HepG2 (cell line): ENCODE data around the gene CYB5R3. TPM values are rescaled to one million over a fixed set of nuclear protein-coding genes. Genes with fewer than 3 reads are reported as not detected.

Experiments
- ATAC-seq: fragments of 200-7000 bp; cut with Tn5 transposase; 3 replicates; pipeline ENCODE4 v1.9.1; 2020; ENCODE audit warnings: mild to moderate bottlenecking, moderate library complexity
- BruUV-seq: library from RNA; stranded (reverse); fragments of 400-500 nt; replicated peaks from 2 replicates; lab custom pipeline; 2021; lab: Mats Ljungman, UMichigan
- CTCF ChIA-PET: fragments of 300-600 bp; formaldehyde crosslinking; extraction: SDS; loops from one replicate; lab custom pipeline; 2021; ENCODE audit warnings: low total read pairs, inconsistent platforms, low intra/inter-chr PET ratio; lab: Yijun Ruan, JAX
- POLR2A ChIA-PET: fragments of 350-600 bp; sonication (Branson Sonifier 250); formaldehyde crosslinking; loops from one replicate; lab custom pipeline; 2020; ENCODE audit warnings: antibody characterized with exemption, inconsistent platforms; lab: Yijun Ruan, JAX
- DNase-seq: peaks from one replicate; pipeline ENCODE4 v3.0.0-alpha.2; 2015; ENCODE audit warnings: low spot score
- FAIRE-seq: peaks from 3 replicates; lab custom pipeline; 2011; peaks lifted over from hg19 to GRCh38; lab: Jason Lieb, UNC
- H2AFZ ChIP-seq: one replicate; pipeline ENCODE4 v1.6.1; 2011; ENCODE audit warnings: low read length, inconsistent platforms
- H3K27ac ChIP-seq: fragments of 300-600 bp; 3 replicates; pipeline ENCODE4 v1.8.0; 2011; ENCODE audit warnings: mixed run types, mild to moderate bottlenecking, mixed read lengths, low read length, inconsistent platforms; ENCODE audit not compliant: insufficient read depth; ENCODE audit errors: extremely low read length
- H3K27me3 ChIP-seq, 2 experiments: fragments of 200-600 bp in 1 of 2; 2 replicates in 1 of 2; 3 replicates in 1 of 2; pipeline versions ENCODE4 v1.6.0 to v1.8.0; 2011; ENCODE audit warnings: low read length in 2 of 2, mild to moderate bottlenecking in 2 of 2, moderate library complexity in 2 of 2, inconsistent platforms in 1 of 2; ENCODE audit not compliant: insufficient read depth in 2 of 2, control insufficient read depth in 1 of 2
- H3K36me3 ChIP-seq, 2 experiments: fragments of 200-600 bp in 1 of 2; replicated peaks in 1 of 2; 2 replicates in 1 of 2; 3 replicates in 1 of 2; pipeline versions ENCODE4 v1.5.1 to v1.8.0; 2011; ENCODE audit warnings: low read length in 2 of 2, inconsistent platforms in 1 of 2; ENCODE audit not compliant: insufficient read depth in 2 of 2, control insufficient read depth in 1 of 2
- H3K4me1 ChIP-seq: 2 replicates; pipeline ENCODE4 v1.5.1; 2012; ENCODE audit warnings: low read length, inconsistent platforms; ENCODE audit not compliant: insufficient read depth
- H3K4me2 ChIP-seq: 2 replicates; pipeline ENCODE4 v1.6.0; 2011; ENCODE audit warnings: low read depth, low read length, inconsistent platforms
- H3K4me3 ChIP-seq, 3 experiments: fragments of 200-600 bp in 1 of 3; sonication (generic), shearing (Covaris generic) in 1 of 3; replicated peaks in 1 of 3; 2 replicates each; pipeline ENCODE4 v1.5.1; 2011 to 2016; ENCODE audit warnings: low read length in 3 of 3, inconsistent platforms in 2 of 3, low read depth in 2 of 3, mild to moderate bottlenecking in 2 of 3, control low read depth in 1 of 3, mixed read lengths in 1 of 3; ENCODE audit not compliant: insufficient read depth in 1 of 3
- H3K79me2 ChIP-seq: one replicate; pipeline ENCODE4 v1.6.1; 2011; ENCODE audit warnings: low read length, inconsistent platforms; ENCODE audit not compliant: insufficient read depth
- H3K9ac ChIP-seq: 2 replicates; pipeline ENCODE4 v1.6.0; 2011; ENCODE audit warnings: mild to moderate bottlenecking, low read depth, low read length, inconsistent platforms; ENCODE audit not compliant: insufficient read depth
- H3K9me3 ChIP-seq: 2 replicates; pipeline ENCODE4 v1.5.1; 2012; ENCODE audit warnings: mild to moderate bottlenecking, low read length
- H4K20me1 ChIP-seq: 2 replicates; pipeline ENCODE4 v1.6.0; 2011; ENCODE audit warnings: inconsistent platforms, mild to moderate bottlenecking, low read length, moderate library complexity; ENCODE audit not compliant: insufficient read depth
- CENPX ChIP-seq: sonication (generic); formaldehyde crosslinking; IDR thresholded peaks from 2 replicates; pipeline ENCODE4 v1.9.0; 2021; ENCODE audit warnings: mild to moderate bottlenecking, missing genetic modification reagents, moderate library complexity
- DR1 ChIP-seq: sonication (generic); formaldehyde crosslinking; IDR thresholded peaks from 2 replicates; pipeline ENCODE4 v1.8.0; 2021; ENCODE audit warnings: mild to moderate bottlenecking, missing genetic modification reagents, inconsistent platforms
- FOSL2 ChIP-seq: sonication (generic); formaldehyde crosslinking; IDR thresholded peaks from 2 replicates; pipeline ENCODE4 v1.4.0; 2020; ENCODE audit warnings: missing genetic modification reagents
- HOXA9 ChIP-seq: sonication (generic); formaldehyde crosslinking; IDR thresholded peaks from 2 replicates; pipeline ENCODE4 v1.8.1; 2022; ENCODE audit warnings: missing genetic modification reagents, mild to moderate bottlenecking, moderate library complexity, borderline replicate concordance
- IRX3 ChIP-seq: sonication (generic); formaldehyde crosslinking; IDR thresholded peaks from 2 replicates; pipeline ENCODE4 v1.8.1; 2023; ENCODE audit warnings: mild to moderate bottlenecking, low read depth, missing genetic modification reagents, borderline replicate concordance
- KMT2B ChIP-seq: IDR thresholded peaks from 2 replicates; pipeline ENCODE4 v1.6.1; 2016; ENCODE audit warnings: missing genetic modification reagents, missing compliant biosample characterization
- PRMT3 ChIP-seq: sonication (generic); formaldehyde crosslinking; IDR thresholded peaks from 2 replicates; pipeline ENCODE4 v1.8.1; 2022; ENCODE audit warnings: low read depth, mild to moderate bottlenecking, moderate library complexity, missing genetic modification reagents, borderline replicate concordance
- SIN3A ChIP-seq: IDR thresholded peaks from 2 replicates; pipeline ENCODE4 v1.6.1; 2011; ENCODE audit warnings: low read depth, mild to moderate bottlenecking, control low read depth, low read length, borderline replicate concordance
- ZNF136 ChIP-seq: sonication (generic); formaldehyde crosslinking; IDR thresholded peaks from 2 replicates; pipeline ENCODE4 v1.8.1; 2022; ENCODE audit warnings: low read depth, mild to moderate bottlenecking, moderate library complexity, missing genetic modification reagents
- ZNF232 ChIP-seq: sonication (generic); formaldehyde crosslinking; IDR thresholded peaks from 2 replicates; pipeline ENCODE4 v1.4.0; 2020; ENCODE audit warnings: missing genetic modification reagents, borderline replicate concordance
- ZNF484 ChIP-seq: sonication (generic); formaldehyde crosslinking; IDR thresholded peaks from 2 replicates; pipeline ENCODE4 v1.5.1; 2020; ENCODE audit warnings: mild to moderate bottlenecking, low read depth, missing genetic modification reagents, borderline replicate concordance
- ZNF678 ChIP-seq: sonication (generic); formaldehyde crosslinking; IDR thresholded peaks from 2 replicates; pipeline ENCODE4 v1.4.0; 2020; ENCODE audit warnings: mild to moderate bottlenecking, missing genetic modification reagents
- WGBS: methylation state at CpG from one replicate; pipeline ENCODE4 v1.1.6; 2017; ENCODE audit warnings: low lambda C conversion rate; 5-methylcytosine and 5-hydroxymethylcytosine counted together
- in situ Hi-C: cut with HindIII; loops from 2 replicates; pipeline ENCODE4 v1.10.0; 2017; ENCODE audit warnings: low pct_unique_long_range_greater_than_20kb; ENCODE audit not compliant: extremely low pct_ligation_motif_present
- intact Hi-C: fragments of 100-400 bp; cut with micrococcal nuclease; formaldehyde crosslinking; loops from one replicate; pipeline ENCODE4 v1.10.0; 2022; ENCODE audit not compliant: unreplicated experiment
- polyA plus RNA-seq, 8 experiments: library from polyadenylated mRNA; depleted of rRNA in 3 of 8; stranded (reverse) in 7 of 8; unstranded in 1 of 8; fragments of >200 nt; fragmentation: Illumina TruSeq in 4 of 8; extraction: Trizol in 4 of 8; gene quantifications; 2 replicates each; pipeline versions ENCODE4 v1.2.1 to v1.2.3, GENCODE V29; 2011 to 2016; ENCODE audit warnings: low read depth in 4 of 8, missing spikeins in 1 of 8, mixed read lengths in 1 of 8; ENCODE audit not compliant: insufficient read depth in 1 of 8
- total RNA-seq, 5 experiments: library from RNA; depleted of rRNA; stranded (reverse); fragments of >200 nt; fragmentation: Illumina TruSeq; extraction: Trizol; gene quantifications; 2 replicates each; pipeline ENCODE4 v1.2.3, GENCODE V29; 2016; ENCODE audit warnings: low read depth in 1 of 5
- TF ChIP-seq, protein P1 (sequence below): sonication (generic); formaldehyde crosslinking; conservative IDR thresholded peaks from 2 replicates; pipeline ENCODE4 v1.5.0; 2020; ENCODE audit warnings: missing genetic modification reagents
- TF ChIP-seq, protein P2 (sequence below): sonication (generic); formaldehyde crosslinking; IDR thresholded peaks from 2 replicates; pipeline ENCODE4 v1.4.0; 2020; ENCODE audit warnings: missing genetic modification reagents
- TF ChIP-seq, protein P3 (sequence below): sonication (generic); formaldehyde crosslinking; IDR thresholded peaks from 2 replicates; pipeline ENCODE4 v1.8.0; 2022; ENCODE audit warnings: mild to moderate bottlenecking, missing genetic modification reagents

The CYB5R3 gene
- total and polyA plus RNA-seq, 2 of the 13 experiments (the other 11 are each of a cell fraction or from before 2014, with no cell fraction given) = 32.4 to 305 TPM

DNA sequence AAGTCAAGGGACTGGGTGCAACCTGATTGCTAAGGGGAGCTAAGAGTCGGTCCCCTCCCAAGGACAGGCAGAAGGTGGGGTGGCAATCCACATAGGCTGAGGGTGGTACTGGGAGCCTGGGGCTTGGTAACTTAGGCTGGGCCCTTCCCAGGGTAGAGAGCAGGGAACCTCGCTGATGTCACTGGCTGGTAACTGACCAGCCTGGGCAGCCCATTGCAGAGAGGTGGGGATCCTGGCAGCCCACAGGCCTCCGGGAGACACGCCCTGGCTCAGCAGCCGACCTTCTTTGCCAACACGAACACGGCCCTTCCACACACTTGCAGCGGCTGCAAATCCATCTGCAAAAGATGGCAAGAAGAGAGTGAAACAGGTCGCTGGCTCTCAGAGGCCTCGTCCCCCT, 46.1 kb upstream of the CYB5R3 start:
- Histone ChIP-seq H3K79me2 (no peaks in the 10 kb centered on the region), H3K4me1 (peaks cover 24% of the 10 kb centered on the region), H3K4me3 (no peak overlapping the region), H3K9me3 (no peaks in the 10 kb centered on the region), H3K36me3 (no peaks in the 10 kb centered on the region), H3K27me3 (peaks cover 0 to 4% of the 10 kb centered on the region in 2 experiments; a peak in 3 of 5 replicates), H3K9ac (no peak overlapping the region), H3K4me2 (no peak overlapping the region), H2AFZ (no peak overlapping the region), H4K20me1 (no peaks in the 10 kb centered on the region), H3K27ac (no peak overlapping the region)
- intact Hi-C loops (no loop called here), in situ Hi-C loops (no loop called here)
- no peak for ATAC-seq
- WGBS = 69% methylated on average over 3 of the region's 10 CpGs
- no peak for DNase-seq
- ChIA-PET POLR2A (no interaction called here), CTCF (no interaction called here)
- no peak for FAIRE-seq
- no TSS peak for BruUV-seq
- TF ChIP-seq ZNF484 = no peak
- no peak for TF ChIP-seq IRX3 (CRISPR knock-in tag)
- no peak for TF ChIP-seq DR1
- TF ChIP-seq, protein P1, sequence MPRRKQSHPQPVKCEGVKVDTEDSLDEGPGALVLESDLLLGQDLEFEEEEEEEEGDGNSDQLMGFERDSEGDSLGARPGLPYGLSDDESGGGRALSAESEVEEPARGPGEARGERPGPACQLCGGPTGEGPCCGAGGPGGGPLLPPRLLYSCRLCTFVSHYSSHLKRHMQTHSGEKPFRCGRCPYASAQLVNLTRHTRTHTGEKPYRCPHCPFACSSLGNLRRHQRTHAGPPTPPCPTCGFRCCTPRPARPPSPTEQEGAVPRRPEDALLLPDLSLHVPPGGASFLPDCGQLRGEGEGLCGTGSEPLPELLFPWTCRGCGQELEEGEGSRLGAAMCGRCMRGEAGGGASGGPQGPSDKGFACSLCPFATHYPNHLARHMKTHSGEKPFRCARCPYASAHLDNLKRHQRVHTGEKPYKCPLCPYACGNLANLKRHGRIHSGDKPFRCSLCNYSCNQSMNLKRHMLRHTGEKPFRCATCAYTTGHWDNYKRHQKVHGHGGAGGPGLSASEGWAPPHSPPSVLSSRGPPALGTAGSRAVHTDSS (CRISPR knock-in tag) = no peak
- no peak for TF ChIP-seq KMT2B (CRISPR knock-in tag)
- TF ChIP-seq CENPX (CRISPR knock-in tag) = no peak
- no peak for TF ChIP-seq ZNF232 (CRISPR knock-in tag)
- no peak for TF ChIP-seq ZNF678 (CRISPR knock-in tag)
- TF ChIP-seq FOSL2 (CRISPR knock-in tag) = no peak
- TF ChIP-seq SIN3A = no peak
- no peak for TF ChIP-seq PRMT3 (CRISPR knock-in tag)
- TF ChIP-seq HOXA9 (CRISPR knock-in tag) = no peak
- no peak for TF ChIP-seq ZNF136
- TF ChIP-seq, protein P2, sequence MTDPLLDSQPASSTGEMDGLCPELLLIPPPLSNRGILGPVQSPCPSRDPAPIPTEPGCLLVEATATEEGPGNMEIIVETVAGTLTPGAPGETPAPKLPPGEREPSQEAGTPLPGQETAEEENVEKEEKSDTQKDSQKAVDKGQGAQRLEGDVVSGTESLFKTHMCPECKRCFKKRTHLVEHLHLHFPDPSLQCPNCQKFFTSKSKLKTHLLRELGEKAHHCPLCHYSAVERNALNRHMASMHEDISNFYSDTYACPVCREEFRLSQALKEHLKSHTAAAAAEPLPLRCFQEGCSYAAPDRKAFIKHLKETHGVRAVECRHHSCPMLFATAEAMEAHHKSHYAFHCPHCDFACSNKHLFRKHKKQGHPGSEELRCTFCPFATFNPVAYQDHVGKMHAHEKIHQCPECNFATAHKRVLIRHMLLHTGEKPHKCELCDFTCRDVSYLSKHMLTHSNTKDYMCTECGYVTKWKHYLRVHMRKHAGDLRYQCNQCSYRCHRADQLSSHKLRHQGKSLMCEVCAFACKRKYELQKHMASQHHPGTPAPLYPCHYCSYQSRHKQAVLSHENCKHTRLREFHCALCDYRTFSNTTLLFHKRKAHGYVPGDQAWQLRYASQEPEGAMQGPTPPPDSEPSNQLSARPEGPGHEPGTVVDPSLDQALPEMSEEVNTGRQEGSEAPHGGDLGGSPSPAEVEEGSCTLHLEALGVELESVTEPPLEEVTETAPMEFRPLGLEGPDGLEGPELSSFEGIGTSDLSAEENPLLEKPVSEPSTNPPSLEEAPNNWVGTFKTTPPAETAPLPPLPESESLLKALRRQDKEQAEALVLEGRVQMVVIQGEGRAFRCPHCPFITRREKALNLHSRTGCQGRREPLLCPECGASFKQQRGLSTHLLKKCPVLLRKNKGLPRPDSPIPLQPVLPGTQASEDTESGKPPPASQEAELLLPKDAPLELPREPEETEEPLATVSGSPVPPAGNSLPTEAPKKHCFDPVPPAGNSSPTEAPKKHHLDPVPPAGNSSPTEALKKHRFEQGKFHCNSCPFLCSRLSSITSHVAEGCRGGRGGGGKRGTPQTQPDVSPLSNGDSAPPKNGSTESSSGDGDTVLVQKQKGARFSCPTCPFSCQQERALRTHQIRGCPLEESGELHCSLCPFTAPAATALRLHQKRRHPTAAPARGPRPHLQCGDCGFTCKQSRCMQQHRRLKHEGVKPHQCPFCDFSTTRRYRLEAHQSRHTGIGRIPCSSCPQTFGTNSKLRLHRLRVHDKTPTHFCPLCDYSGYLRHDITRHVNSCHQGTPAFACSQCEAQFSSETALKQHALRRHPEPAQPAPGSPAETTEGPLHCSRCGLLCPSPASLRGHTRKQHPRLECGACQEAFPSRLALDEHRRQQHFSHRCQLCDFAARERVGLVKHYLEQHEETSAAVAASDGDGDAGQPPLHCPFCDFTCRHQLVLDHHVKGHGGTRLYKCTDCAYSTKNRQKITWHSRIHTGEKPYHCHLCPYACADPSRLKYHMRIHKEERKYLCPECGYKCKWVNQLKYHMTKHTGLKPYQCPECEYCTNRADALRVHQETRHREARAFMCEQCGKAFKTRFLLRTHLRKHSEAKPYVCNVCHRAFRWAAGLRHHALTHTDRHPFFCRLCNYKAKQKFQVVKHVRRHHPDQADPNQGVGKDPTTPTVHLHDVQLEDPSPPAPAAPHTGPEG = no peak
- TF ChIP-seq, protein P3, sequence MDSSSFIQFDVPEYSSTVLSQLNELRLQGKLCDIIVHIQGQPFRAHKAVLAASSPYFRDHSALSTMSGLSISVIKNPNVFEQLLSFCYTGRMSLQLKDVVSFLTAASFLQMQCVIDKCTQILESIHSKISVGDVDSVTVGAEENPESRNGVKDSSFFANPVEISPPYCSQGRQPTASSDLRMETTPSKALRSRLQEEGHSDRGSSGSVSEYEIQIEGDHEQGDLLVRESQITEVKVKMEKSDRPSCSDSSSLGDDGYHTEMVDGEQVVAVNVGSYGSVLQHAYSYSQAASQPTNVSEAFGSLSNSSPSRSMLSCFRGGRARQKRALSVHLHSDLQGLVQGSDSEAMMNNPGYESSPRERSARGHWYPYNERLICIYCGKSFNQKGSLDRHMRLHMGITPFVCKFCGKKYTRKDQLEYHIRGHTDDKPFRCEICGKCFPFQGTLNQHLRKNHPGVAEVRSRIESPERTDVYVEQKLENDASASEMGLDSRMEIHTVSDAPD (CRISPR knock-in tag) = no peak
